Aorta (tissue), 5 donors: Measurements from ENCODE around the gene TSPAN6. TPM values are rescaled to one million over a fixed set of nuclear protein-coding genes. Genes with fewer than 3 reads are reported as not detected.

ENCODE experiments used
- ATAC-seq: fragments of 200-7000 bp; cut with Tn5 transposase; one replicate; pipeline ENCODE4 v1.9.1; 2022; ENCODE audit warnings: moderate library complexity; ENCODE audit not compliant: low FRiP score
- DNase-seq, 2 donors: peaks; one replicate each; pipeline ENCODE4 v3.0.0-alpha.2; 2020
- H3K27ac ChIP-seq, 2 donors: one replicate each; pipeline ENCODE4 v1.5.1; 2013; ENCODE audit warnings: low read length in 2 of 2, mild to moderate bottlenecking in 2 of 2, moderate library complexity in 2 of 2, control low read depth in 1 of 2, inconsistent platforms in 1 of 2, low read depth in 1 of 2
- H3K27me3 ChIP-seq, 2 donors: one replicate each; pipeline ENCODE4 v1.6.1; 2013; ENCODE audit warnings: control low read depth in 1 of 2, low read length in 1 of 2, mild to moderate bottlenecking in 1 of 2, moderate library complexity in 1 of 2; ENCODE audit not compliant: insufficient read depth in 2 of 2, control insufficient read depth in 1 of 2
- H3K36me3 ChIP-seq, 2 donors: one replicate each; pipeline ENCODE4 v1.6.1; 2013; ENCODE audit warnings: control low read depth in 1 of 2, low read length in 1 of 2, mild to moderate bottlenecking in 1 of 2; ENCODE audit not compliant: insufficient read depth in 2 of 2, control insufficient read depth in 1 of 2
- H3K4me1 ChIP-seq, 2 donors: one replicate each; pipeline ENCODE4 v1.6.1; 2013; ENCODE audit warnings: low read length in 2 of 2, control low read depth in 1 of 2, mild to moderate bottlenecking in 1 of 2, moderate library complexity in 1 of 2; ENCODE audit not compliant: insufficient read depth in 2 of 2, control insufficient read depth in 1 of 2
- H3K4me3 ChIP-seq, 2 donors: one replicate each; pipeline ENCODE4 v1.5.1; 2013; ENCODE audit warnings: low read length in 2 of 2, control low read depth in 1 of 2, mild to moderate bottlenecking in 1 of 2
- H3K9me3 ChIP-seq: one replicate; pipeline ENCODE4 v1.6.1; 2013; ENCODE audit warnings: mild to moderate bottlenecking, low read length; ENCODE audit not compliant: control insufficient read depth
- WGBS, 2 donors: extraction: QIAGEN DNeasy Blood & Tissue Kit; methylation state at CpG; one replicate each; pipeline ENCODE4 v1.1.7; 2013; 5-methylcytosine and 5-hydroxymethylcytosine counted together
- intact Hi-C, 2 donors: fragments of 100-400 bp; cut with DNase I; formaldehyde crosslinking; loops; one replicate each; pipeline versions ENCODE4 v1.14.2 to v1.15.0; 2022
- polyA plus RNA-seq, 2 donors: library from polyadenylated mRNA; stranded (reverse); fragments of 200-250 nt; gene quantifications; one replicate each; pipeline ENCODE4 v1.2.3, GENCODE V29; 2013
- total RNA-seq, 2 donors: library from RNA; stranded (reverse); fragmentation: NEBNext Ultra II Directional; extraction: Animal tissue kit (Norgen Biotek cat#: 25700); gene quantifications; one replicate each; pipeline ENCODE4 v1.2.1, GENCODE V29; 2021
- donor health status: healthy with polysubstance abuse.
- donor health status: Bipolar disorder and iron deficiency.
- donor health status: DM: no; HTN: no; CAD: no.
- donor health status: DM: no; HTN: no; CAD: no.
- donor health status: DM: yes; HTN: yes; CAD: no.

TSPAN6 gene
- total and polyA plus RNA-seq, 4 donors, result 5.6 to 12.2 (median 9.2) TPM

DNA sequence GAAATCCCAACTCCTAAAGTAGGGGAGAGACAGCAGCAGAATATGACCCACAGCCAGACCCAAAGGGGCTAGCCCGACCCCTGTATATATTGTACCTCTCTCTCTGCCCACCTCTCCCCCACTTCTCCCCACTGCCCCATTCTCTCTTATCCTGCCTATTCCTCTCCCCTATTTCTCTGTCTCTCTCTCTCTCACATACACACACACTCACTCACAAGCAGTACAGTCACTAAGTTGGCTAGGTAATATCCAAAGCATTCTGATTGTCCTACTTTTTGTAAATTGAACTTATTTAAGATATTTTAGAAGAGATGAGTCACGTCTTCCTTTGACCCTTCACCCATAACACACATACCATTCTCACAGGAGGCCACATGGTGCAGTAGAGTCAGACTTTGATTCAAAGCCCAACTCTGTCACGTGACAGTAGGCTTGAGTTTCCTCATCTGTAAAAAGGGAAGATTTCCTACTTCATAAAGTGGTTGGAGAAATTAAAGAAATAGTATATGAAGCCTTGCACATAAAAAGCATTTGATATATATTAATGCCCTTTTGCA is 36.9 kb upstream of the TSPAN6 start:
- DNase-seq (no peak), ATAC-seq (no peak)
- H3K27ac ChIP-seq, result no peak overlapping the region
- intact Hi-C loops, result loop anchor here in 1 of 2 donors (5.0 kb wide), 1 partner anchor 94 kb away; no protein-coding TSS in a partner anchor
- WGBS, 2 donors, result 40 to 83% methylated on average over 3 of the region's 3 CpGs
- no peaks in the 10 kb centered on the region for H3K27me3 ChIP-seq
- peaks cover 0 to 2% of the 10 kb centered on the region in 2 donors for H3K36me3 ChIP-seq
- no peaks in the 10 kb centered on the region for H3K4me1 ChIP-seq
- no peak overlapping the region for H3K4me3 ChIP-seq
- no peaks in the 10 kb centered on the region for H3K9me3 ChIP-seq

DNA sequence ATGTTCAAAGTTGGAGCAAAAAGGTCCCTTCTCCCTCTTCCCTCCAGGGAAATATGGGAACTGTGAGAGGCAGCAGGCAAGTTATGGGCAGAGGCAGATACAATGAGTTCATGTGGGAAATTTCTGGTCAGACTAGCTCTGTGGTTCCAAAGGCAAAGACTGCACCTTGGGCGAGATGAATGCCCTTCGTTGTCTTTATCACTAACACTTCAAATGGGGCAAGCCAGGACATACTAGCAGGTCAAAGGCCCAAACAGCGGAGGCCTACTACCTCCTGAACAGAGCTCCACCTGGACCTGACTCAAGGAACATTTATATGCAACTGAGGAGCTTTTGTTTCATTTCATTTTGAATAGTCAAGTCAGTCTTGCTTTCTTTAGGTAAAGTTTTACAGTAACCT is 36.4 kb upstream of the TSPAN6 start:
- intact Hi-C loops, result loop anchor here in 1 of 2 donors (5.0 kb wide), 1 partner anchor 94 kb away; no protein-coding TSS in a partner anchor
- DNase-seq (no peak), ATAC-seq (no peak)
- no peaks in the 10 kb centered on the region for H3K4me1 ChIP-seq
- peaks cover 0 to 2% of the 10 kb centered on the region in 2 donors for H3K36me3 ChIP-seq
- H3K27me3 ChIP-seq, result no peaks in the 10 kb centered on the region
- H3K27ac ChIP-seq, result no peak overlapping the region
- no peak overlapping the region for H3K4me3 ChIP-seq
- WGBS, 2 donors, result 70 to 93% methylated on average over 3 of the region's 3 CpGs
- H3K9me3 ChIP-seq, result no peaks in the 10 kb centered on the region

DNA sequence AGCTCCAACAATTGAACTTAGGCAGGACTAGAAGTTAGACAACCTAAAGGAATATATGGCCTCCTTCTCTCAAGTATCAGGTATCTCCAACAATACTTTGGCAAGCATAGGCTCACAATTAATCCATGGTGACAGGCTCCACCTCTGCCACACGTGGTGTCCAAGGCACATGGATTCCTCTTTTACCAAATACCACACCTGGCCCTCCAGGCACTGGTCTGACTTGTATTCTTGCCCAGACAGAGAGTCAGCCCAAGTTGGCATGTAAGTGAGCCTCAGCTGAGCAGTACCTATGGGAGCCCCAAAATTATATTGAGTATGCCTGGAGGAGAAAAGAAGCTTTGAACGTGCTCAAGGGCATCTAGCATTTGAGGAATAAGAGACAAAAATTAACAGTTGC is 27.0 kb upstream of the TSPAN6 start:
- Histone ChIP-seq H3K36me3 (peaks cover 0 to 4% of the 10 kb centered on the region in 2 donors), H3K9me3 (no peaks in the 10 kb centered on the region), H3K27ac (no peak overlapping the region), H3K4me3 (no peak overlapping the region), H3K4me1 (no peaks in the 10 kb centered on the region), H3K27me3 (no peaks in the 10 kb centered on the region)
- 35 to 65% methylated on average over 2 of the region's 2 CpGs for WGBS, 2 donors
- intact Hi-C loops, result no loop called here
- DNase-seq (no peak), ATAC-seq (no peak)

DNA sequence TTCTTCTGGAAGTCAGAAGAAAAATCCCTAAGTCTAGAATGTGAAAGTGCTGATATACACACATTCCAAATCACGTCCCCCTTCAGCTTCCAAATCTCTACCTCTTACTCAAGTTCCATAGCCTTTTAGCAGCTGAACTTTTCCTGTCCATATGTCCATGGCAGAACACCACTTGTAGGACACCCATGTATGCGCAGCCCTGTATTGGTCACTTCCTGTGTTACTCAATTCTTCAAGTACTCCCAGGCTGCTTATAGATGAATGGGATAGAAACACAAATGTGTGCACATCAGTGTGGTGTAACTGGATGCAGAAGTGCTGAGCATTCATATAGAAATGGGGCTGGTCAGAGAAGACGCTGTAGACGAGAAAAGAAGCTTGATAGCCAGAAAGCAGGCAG is 26.2 kb upstream of the TSPAN6 start:
- intact Hi-C loops, result no loop called here
- WGBS, 2 donors, result 78 to 82% methylated on average over 4 of the region's 4 CpGs
- H3K4me1 ChIP-seq, result no peaks in the 10 kb centered on the region
- peaks cover 0 to 4% of the 10 kb centered on the region in 2 donors for H3K36me3 ChIP-seq
- ATAC-seq, result no peak
- H3K27ac ChIP-seq, result no peak overlapping the region
- no peak overlapping the region for H3K4me3 ChIP-seq
- no peaks in the 10 kb centered on the region for H3K27me3 ChIP-seq
- H3K9me3 ChIP-seq, result no peaks in the 10 kb centered on the region
- DNase-seq, result no peak

DNA sequence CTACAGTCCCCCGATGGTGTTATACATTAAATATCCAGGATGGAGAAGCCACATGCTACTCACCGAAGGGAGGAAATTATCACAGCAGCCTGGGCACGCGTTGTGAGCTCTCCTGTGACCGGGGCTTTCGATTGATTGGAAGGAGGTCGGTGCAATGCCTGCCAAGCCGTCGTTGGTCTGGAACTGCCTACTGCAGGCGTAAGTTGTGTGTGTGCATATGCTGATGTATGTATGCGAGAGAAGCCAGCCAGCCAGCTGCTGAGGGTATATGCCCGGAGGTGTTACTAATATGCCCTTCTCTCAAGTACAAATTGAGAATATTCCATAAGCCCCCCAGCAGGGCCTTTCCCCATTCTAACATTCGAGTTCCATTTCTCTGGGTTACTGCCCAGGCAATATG is 25.6 kb upstream of the TSPAN6 start:
- Histone ChIP-seq H3K36me3 (peaks cover 0 to 4% of the 10 kb centered on the region in 2 donors), H3K4me1 (no peaks in the 10 kb centered on the region), H3K4me3 (no peak overlapping the region), H3K27me3 (no peaks in the 10 kb centered on the region), H3K27ac (no peak overlapping the region), H3K9me3 (no peaks in the 10 kb centered on the region)
- DNase-seq, result no peak
- intact Hi-C loops, result no loop called here
- 88 to 94% methylated on average over 13 of the region's 13 CpGs for WGBS, 2 donors
- ATAC-seq, result no peak

DNA sequence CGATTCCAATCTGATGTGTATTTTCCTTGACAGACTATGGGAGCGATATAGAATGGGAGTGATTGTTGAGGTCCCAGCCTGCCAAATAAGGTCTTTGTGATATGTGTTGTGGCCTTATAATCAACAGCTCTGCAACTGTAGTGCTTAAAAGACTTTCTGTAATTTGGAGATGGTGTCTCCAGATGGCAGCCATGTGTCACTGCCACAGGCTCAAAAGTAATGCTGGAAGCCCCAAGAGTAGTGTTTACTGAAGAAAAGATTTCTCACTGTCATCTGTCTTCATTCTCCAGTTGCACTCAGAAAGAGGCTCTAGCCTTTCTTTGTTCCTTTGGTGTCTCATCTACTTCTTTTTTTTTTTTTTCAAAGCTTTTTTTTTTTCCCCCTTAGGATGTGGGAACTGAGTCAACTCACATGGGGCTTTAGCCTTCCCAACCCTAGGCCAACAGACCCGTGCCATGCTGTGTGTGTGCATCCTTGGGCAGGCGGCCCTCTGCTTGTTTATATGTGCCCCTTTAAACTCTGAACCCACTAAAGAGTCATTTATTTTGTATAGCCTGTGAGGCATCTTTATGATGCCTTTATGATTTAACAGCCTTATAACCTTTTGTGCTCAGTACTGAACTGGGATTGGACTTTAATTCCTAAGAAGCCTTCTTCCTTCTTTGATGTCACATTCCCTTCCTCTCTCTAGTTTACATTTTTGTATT is 23.0 kb upstream of the TSPAN6 start:
- 74 to 86% methylated on average over 4 of the region's 4 CpGs for WGBS, 2 donors
- ATAC-seq (no peak), DNase-seq (no peak)
- peaks cover 0 to 1% of the 10 kb centered on the region in 2 donors for H3K36me3 ChIP-seq
- H3K4me3 ChIP-seq, result no peak overlapping the region
- H3K4me1 ChIP-seq, result no peaks in the 10 kb centered on the region
- H3K27me3 ChIP-seq, result no peaks in the 10 kb centered on the region
- H3K27ac ChIP-seq, result no peak overlapping the region
- no peaks in the 10 kb centered on the region for H3K9me3 ChIP-seq
- intact Hi-C loops, result no loop called here

DNA sequence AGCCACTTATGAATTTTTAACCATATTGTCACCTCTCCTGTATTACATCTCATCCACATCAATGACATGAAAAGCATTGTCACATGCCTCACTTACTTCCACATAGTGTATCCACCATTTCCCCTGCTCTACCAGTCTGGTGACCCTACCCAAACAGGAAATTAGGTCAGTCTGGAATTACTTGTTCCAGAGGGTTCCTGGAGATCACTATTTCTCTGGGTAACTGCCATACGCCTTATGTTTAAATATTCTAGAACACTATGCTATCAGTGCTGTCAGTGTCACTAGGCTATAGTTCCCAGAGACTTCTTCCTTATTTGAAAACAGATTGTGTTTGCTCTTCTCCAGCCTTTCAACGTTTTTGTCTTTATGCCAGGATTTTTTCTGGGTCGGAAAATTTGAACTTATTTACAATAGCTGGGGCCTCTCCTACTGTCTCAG is 22.4 kb upstream of the TSPAN6 start:
- intact Hi-C loops, result no loop called here
- no peak for ATAC-seq
- DNase-seq, result no peak
- H3K36me3 ChIP-seq, result peaks cover 0 to 1% of the 10 kb centered on the region in 2 donors
- no peaks in the 10 kb centered on the region for H3K27me3 ChIP-seq
- H3K27ac ChIP-seq, result no peak overlapping the region
- no peaks in the 10 kb centered on the region for H3K9me3 ChIP-seq
- no peaks in the 10 kb centered on the region for H3K4me1 ChIP-seq
- 32 to 41% methylated on average over 3 of the region's 3 CpGs for WGBS, 2 donors
- H3K4me3 ChIP-seq, result no peak overlapping the region

DNA sequence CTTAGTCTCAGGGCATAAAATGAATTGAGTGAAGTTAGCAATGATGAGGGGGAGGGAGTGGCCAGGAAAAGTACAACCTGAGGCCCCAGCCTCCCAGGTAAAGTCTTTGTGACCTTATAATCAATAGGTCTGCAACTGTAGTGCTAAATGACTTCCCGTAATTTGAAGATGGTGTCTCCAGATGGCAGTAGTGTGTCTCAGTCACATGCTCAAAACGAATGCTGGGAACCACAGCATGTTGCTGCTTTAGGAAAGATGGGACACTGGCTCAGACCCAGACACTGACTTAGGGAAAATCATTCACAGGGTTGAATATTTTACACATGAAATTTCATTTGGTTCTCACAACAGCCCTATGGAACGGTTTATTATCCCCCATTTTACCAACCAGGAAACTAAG is 17.7 kb upstream of the TSPAN6 start:
- H3K27ac ChIP-seq, result no peak overlapping the region
- H3K4me3 ChIP-seq, result no peak overlapping the region
- ATAC-seq (no peak), DNase-seq (no peak)
- WGBS, 2 donors, result 33 to 36% methylated on average over 3 of the region's 3 CpGs
- intact Hi-C loops, result no loop called here
- no peaks in the 10 kb centered on the region for H3K36me3 ChIP-seq
- H3K9me3 ChIP-seq, result no peaks in the 10 kb centered on the region
- no peaks in the 10 kb centered on the region for H3K4me1 ChIP-seq
- no peaks in the 10 kb centered on the region for H3K27me3 ChIP-seq

DNA sequence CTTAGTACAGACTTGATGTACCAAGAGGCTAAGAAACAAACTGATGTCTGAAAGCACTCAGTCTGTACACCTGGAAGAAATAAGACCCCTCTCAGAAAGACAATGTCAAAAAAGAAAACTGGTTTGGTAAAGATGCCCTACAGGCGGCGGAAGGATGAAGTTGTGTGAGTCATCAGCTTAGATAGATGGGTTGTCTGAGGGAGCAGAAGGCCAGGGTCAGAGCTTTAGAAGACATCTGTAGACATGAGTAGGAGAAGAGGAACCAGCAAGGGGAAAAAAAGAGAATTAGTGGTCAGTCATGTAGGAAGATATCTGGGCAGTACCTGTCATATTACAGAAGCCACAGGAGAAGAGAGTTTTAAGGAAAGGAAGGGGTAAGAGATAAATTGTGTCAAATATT is 15.7 kb upstream of the TSPAN6 start:
- Histone ChIP-seq H3K27ac (no peak overlapping the region), H3K4me3 (no peak overlapping the region), H3K36me3 (no peaks in the 10 kb centered on the region), H3K27me3 (no peaks in the 10 kb centered on the region), H3K4me1 (no peaks in the 10 kb centered on the region), H3K9me3 (no peaks in the 10 kb centered on the region)
- intact Hi-C loops, result no loop called here
- DNase-seq (no peak), ATAC-seq (no peak)
- WGBS, 2 donors, result 61 to 98% methylated on average over 2 of the region's 2 CpGs
